GM21619 (cell line): ENCODE measurements around the gene TNRC6A.
"Not testable (repeated sequence)": the region's sequence is repeated elsewhere in the genome, so short reads cannot be mapped to it uniquely, and the experiment has no call there.

ENCODE experiments used
- ATAC-seq: cut with Tn5 transposase; IDR thresholded peaks from one replicate; pipeline ENCODE4 v1.9.1; 2021; ENCODE audit not compliant: unreplicated experiment

Gene TNRC6A

DNA sequence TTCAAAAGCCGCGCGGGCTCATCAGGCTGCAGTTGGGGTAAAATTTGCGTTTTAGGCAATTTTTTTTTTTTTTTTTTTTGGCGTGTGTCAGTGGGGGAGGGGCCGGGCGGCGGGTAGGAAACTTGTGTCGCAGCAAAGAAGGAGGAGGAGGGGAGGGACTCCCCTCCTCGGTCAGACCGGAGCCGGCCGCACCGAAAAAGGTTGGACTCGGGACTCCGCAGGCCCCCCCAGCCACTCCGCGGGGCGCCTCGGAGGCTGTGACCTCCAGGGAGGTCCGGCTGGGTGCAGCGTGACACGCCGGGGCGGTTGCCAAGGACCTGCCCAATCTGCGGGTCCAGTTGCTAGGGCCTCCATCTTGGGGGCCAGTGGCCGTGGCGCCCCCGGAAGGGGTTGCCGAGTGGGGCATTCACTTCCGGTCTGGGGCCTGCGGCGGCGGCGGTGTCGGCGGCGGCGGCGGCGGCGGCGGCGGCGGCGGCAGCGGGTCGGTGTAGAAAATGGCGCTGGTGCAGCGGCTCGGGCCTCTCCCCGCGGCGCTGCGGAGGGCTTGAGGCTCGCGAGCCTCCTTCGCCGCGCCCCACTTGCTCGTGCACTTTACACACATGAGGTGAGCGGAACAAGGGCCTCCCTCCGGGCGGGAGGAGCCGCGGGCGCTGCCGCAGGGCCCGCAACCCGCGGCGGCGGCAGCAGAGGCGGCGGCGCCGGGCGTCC, at the start of gene TNRC6A:
TNRC6A (plus strand) TSS at position 409 of the 708 bp plus-strand sequence; CDS start at position 600, 191 bp downstream.
- ATAC-seq = peak; percentile 89

DNA sequence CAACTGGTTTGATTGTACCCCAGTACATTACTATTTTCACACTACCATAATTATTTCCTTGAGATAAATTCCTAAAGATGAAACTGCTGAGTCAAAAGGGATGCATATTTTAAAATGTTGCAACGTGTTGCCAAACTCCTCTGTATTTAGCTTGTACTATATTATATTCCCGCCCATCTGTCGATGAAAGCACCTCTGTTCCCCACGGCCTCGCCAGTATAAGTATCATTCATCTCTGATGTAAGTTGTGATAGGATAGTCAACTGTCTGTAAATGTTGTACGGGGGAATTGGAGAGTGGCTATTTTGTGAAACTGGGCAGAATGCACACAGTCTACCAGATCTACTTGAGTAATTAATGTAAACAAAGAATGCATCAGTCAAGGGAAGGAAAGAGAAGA, 47.7 kb upstream of the TNRC6A start:
- ATAC-seq = no peak

DNA sequence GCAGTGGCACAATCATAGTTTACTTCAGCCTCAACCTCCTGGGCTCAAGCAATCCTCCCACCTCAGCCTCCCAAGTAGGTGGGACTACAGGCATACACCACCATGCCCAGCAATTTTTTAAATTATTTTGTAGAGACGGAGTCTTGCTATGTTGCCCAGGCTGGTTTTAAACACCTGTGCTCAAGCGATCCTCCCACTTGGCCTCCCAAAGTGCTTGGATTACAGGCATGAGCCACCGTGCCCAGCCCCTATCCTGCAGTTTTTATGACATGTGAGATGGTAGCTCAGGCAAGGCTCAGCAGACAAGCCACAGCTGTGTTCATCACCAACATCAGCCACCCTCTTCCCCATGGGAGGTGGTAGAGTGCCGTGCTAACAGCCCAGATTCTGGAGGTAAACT, 46.2 kb upstream of the TNRC6A start:
- ATAC-seq = no peak

DNA sequence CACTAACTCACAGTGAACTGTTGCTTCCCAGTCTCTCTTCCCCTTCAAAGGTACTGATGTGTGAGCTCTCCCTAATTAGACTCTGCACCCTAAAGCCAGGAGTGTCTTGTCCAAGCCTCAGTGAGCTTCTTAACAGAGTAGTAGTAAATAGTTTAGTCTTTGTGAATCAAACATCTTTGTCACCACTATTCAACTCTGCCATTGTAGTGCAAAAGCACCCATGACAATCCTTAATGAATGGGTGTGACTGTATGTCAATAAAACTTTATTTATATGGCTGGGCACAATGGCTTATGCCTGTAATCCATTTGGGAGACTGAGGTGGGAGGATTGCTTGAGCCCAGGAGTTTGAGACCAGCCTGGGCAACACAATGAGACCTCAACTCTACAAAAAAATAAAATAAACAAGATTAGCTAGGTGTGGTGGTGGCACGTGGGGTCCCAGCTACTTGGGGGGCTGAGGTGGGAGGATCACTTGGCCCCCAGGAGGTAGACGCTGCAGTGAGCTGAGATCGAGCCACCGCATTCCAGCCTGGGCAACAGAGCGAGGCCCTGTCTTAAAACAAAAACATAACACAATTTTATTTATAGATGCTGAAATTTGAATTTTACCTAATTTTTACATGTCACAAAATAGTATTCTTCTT, 45.5 kb upstream of the TNRC6A start:
- ATAC-seq = no peak

DNA sequence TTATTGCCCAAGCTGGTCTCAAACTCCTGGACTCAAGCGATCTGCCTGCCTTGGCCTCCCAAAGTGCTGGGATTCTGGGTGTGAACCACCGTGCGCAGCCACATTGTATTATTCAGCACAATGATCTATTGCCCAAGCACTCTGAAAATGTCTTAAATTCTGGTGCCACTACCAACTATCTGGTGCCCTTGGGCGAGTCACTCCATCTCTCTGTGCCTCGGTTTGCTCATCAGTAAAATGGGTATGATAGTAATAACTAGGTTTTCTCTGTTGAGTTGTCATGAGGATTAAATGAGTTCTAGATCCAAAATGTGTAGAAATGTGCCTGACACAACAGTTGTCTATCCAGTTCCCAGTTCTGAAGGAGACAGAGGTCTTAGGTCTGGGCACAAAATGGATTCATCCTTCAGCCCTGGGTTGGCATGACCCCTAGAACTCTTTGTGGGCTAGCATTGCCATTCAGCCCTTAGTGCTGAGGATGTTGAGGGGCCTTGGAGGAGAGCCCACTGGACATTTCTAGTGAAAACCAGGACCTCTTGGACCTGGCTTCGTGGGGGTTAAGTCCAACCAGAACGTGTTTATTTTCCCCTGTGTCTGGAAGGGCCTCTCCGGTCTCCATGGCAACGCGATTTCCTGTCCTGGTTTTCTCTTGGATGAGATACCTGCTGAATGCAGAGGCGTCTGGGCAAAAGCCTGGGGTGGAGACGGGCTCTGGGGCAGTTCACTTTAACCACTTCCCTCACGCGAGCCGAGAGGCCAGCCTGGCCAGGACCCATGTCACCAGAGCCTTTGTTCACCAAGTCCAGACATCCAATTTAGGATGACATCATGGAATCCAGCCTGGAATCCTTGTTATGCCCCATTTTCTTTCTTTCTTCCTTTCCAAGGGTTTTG, 43.7 kb upstream of the TNRC6A start:
- ATAC-seq = no peak

DNA sequence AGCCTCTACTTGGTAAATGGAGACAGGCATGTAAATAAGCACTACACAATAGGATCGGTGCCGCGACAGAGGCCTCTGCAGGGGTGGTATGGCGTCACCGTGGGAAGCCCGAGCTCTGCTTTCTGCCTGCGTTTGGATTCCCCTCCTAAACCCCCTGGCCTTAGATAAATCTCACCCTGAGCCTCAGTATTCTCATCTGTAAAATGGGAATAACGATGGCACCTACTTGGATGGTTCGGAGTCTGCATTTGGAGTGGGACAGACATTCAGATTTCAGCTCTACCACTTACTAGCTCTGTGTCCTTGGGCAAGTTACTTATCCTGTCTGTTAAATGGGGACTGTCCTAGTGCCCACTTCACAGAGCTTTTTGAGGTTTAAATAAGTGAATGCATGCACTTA, 42.8 kb upstream of the TNRC6A start:
- ATAC-seq = no peak

DNA sequence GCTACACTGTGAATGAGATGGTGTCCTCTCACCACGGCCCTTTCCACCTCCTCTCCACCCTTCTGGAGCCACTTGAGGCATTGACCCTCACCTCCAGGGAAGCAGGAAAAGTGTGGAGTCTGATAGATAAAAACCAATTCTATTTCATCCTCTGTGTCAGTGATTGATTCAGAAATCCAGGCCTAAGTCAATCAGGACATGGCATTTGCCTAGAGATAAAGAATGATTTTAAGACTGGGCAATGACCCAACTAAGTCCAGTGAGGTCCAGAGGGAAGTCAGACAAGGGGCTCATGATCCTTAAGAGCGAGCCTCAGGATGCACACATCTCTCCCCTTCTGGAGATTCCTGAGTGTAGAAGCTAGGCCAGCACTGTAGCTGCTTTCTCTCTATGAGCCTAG, 41.1 kb upstream of the TNRC6A start:
- no peak for ATAC-seq

DNA sequence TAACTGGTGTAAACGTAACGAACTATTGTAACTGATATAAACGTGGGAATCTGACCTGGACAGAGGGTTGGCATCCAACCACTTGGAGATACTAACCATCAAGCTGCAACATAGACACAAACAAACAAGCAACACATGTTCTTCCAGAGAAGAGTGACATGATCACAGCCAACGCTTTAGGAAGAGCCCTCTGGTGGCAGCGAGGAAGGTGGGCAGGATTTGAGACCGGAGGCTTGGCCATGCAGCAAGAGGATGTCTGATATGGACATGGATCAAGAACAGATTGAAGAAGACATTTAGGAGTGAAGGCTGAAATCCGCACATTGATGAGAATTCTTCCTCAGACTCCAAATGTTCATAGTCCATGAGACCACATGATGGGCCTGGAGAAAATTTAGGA, 40.3 kb upstream of the TNRC6A start:
- no peak for ATAC-seq

DNA sequence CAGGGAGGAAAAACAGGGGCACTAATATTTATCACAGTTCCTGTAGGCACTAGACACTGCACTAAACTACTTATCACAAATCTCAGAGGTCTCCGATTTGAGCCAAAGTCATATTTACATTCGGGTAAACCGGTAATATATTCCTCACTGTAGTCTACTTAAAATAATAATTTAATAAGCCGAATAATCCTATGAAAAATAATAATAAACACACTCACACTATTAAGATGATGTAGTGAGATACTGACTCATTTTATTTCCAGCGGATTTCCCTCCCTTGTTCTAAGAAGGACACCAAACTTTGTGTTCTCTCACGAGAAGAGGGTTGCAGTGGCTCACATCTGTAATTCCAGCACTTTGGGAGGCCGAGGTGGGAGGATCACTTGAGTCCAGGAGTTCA, 36.6 kb upstream of the TNRC6A start:
- no peak for ATAC-seq

DNA sequence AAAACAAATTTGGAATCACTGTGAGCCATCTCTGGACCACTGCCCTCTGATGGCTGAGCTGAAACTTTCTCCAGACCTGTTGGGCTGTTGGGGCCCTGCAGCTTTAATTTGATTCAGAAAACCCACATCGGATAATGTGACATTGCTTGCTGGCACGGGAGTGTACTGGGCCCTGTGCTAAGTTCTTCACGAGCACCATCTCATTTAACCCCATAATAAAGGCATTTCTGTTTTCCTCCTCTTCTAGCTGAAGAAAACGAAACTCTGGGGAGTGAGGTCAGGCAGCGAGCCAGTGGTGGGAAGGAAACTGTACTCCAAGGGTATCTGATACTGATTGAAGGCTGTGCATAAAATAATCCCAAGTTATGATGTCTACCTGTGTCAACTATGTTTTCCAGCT, 34.5 kb upstream of the TNRC6A start:
- ATAC-seq = no peak

DNA sequence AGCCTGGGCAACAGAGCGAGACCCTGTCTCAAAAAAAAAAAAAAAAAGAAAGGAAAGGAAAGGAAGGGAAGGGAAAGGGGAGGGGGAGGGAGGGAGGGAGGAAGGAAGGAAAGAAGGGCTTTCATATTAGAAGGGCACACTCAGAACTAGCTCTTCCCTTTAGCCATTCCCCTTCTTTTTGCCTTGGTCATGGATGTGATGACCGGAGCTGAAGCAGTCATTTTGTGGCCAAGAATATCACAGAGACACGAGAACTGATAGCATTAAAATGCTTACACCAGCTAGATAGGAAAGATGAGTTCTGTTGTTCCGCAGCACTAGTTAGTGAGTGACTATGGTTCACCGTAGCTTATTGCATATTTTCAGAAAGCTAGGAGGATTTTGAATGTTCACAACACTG, 32.8 kb upstream of the TNRC6A start:
- ATAC-seq = no peak

DNA sequence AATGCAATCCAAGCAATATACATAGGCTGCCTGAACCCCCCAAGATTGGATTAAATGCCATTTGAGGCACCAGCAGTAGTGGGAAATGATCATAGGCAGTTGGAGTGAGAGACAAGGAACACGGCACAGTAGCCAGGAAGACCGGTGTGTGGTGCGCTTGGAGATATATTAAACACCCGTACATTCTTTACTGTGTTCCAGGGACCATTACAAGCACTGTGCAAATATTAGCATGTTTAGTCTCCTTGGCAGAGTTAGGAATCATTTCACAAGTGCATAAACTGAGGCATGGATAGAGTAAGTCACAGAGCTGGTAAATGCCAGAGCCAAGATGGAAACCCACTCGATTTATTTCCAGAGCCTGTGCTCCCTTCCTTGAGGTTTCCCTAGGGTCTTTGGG, 31.1 kb upstream of the TNRC6A start:
- no peak for ATAC-seq

DNA sequence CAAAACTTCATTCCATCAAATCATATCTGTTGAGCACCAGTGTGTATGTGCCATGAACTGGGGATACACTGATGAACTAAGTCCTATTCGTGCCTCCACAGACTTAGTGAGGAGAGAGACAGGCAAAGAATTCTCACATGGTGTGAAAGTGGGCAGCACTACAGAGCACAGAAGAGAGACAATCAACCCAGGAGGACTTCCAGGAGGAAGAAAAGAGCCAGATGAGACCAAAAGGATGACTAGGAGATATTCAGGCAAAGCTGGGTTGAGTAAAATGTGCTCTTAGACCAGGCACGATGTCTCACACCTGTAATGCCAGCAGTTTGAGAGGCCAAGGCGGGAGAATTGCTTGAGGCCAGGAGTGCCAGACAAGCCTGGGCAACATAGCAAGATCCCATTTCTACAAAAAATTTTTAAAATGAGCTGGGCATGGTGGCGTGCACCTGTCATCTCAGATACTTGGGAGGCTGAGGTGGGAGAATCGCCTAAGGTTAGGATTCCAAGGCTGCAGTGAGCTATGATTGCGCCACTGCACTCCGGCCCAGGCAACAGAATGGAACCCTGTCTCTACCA, 30.2 kb upstream of the TNRC6A start:
- no peak for ATAC-seq

DNA sequence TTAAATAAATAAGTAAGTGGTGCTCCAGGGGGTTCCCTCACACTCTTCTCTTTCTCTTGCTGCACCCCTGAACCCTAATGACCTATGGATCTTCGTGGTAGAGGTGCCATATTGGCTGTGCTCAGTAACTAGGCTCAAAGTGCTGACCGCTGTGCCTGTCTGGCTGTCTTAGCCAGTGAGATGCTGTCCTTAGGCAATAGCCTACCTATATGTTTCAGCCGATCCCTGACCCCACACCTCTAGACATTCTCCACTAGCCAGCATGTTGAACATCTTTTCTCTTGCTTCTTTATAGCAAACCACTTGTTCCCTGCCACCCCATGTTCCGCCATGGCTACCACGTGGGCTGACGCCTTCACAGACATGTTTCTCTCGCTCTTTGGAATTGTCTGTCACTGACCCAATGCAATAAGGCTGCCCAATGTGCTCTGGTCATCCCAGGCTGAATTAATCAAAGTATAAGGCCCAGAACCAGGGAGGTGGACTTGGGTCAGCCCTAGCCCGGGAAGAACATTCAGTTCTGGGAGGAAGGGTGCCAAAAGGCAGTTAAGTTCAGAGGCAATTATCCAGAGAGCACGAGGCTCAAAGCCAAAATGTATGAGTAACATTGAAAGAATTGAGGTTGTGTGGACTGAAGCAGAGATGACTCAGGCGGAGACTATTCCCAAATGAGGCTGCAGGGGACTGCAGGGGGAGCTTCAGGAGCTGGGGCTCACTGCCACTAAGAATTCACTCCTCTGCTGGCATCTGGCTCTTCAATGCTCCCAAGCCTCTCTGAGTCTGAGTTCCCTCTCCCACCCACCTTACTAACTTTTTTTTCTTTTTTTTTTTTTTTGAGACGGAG, 28.7 kb upstream of the TNRC6A start:
- no peak for ATAC-seq

DNA sequence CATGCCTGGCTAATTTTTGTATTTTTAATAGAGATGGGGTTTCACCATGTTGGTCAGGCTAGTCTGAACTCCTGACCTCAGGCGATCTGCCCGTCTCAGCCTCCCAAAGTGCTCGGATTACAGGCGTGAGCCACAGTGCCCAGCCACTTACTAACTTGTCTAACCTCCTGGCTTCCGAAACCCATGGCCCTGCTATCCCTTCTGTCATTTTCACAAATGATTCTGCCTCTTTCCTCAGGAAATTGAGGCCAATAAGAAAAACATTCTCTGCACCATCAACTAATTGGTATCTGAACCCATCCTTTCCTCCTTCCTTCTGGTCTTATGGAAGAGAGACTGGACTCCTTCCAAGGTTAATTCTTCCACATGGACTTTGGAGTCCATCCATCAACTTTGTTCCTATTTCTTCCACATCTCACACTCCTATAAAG, 27.9 kb upstream of the TNRC6A start:
- ATAC-seq = no peak

DNA sequence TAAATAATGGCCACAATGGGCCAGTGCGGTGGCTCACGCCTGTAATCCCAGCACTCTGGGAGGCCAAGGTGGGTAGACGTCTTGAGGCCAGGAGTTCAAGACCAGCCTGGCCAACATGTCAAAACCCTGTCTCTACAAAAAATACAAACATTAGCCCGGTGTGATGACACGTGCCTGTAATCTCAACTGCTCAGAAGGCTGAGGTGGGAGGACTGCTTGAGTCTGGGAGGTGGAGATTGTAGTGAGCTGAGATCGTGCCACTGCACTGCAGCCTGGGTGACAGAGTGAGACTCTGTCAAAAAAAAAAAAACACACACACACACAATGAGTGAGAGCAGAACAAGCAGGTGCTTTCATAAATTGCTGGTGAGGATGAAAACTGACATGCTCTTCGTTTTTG, 21.7 kb upstream of the TNRC6A start:
- not testable (repeated sequence) for ATAC-seq

DNA sequence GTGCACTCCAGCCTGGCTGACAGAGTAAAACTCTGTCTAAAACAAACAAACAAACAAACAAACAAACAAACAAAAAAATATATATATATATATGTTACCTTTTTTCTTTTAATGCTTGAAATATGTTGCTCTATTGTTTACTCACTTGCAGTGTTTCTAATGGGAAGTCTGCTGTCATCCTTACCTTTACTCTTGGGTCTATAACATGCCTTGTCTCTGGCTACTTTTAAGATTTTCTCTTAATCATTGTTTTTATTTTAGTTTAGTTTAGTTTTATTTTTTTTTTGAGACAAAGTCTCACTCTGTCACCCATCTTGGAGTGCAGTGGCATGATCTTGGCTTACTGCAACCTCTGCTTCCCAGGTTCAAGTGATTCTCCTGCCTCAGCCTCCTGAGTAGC, 16.1 kb upstream of the TNRC6A start:
- ATAC-seq = no peak

DNA sequence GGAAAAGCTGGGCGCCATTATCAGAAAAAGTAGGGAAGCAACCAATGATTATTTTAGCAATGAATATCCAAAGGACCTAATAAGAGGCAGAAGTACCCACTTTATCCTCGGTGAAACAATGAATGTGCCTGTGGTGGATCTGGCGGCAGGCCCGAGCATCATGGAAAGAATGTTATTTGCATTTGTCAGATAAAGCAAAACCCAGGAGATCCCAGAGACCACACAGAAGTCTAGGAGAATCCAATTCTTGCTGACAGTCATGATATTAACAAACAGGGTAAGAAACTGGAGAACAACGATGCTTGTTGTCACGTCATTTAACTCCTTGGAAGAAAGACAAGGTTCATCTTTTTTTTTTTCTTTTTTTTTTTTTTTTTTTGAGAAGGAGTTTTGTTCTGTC, 12.0 kb upstream of the TNRC6A start:
- ATAC-seq = no peak

DNA sequence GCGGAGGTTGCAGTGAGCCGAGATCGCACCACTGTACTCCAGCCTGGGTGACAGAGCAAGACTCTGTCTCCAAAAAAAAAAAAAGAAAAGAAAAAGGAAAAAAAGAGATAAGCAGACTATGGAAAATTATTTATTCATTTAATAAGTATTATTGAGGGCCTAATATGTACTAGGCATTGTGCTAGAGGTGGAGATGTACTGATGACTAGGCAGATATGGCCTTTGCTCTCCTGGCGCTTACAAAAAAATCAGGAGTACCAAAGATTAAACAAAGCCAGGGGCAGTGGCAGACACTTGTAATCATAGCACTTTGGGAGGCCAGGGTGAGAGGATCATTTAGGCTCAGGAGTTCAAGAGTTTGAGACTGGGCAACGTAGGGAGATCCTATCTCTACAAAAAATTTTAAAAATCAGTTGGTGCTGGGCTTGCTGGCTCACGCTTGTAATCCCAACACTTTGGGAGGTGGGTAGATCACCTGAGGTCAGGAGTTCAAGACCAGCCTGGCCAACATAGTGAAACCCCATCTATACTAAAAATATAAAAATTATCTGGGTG, 10.4 kb upstream of the TNRC6A start:
- ATAC-seq = no peak

DNA sequence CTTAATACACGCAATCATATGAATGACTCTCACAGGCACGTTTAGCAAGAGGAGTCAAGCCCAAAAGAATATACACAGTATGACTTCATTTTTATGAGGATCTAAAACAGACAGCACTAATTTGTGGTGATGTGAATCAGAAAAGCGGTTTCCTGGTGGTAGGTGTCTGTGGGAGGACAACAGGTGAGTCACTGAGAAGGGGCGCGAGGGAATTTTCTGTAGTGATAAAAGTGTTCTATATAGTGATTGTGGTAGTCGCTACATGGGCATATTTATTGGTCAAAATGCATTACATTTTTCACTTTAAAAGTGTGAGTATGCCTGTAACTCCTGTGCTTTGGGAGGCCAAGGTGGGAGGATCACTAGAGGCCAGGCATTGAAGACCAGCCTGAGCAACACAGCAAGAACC, 7.6 kb upstream of the TNRC6A start:
- no peak for ATAC-seq
